Hematopoietic multipotent progenitor cell (in vitro differentiated cells): ENCODE measurements around the gene MYO5B. TPM values are rescaled to one million over a fixed set of nuclear protein-coding genes. Genes with fewer than 3 reads are reported as not detected.
A peak's percentile ranks its signal among the peaks of the same experiment; 100 is the strongest.
"Not testable (repeated sequence)": the region's sequence is repeated elsewhere in the genome, so short reads cannot be mapped to it uniquely, and the experiment has no call there.

Source experiments
- DNase-seq, 3 donors: peaks; one replicate each; pipeline ENCODE4 v3.0.0-alpha.2; 2011 to 2015; ENCODE audit warnings: low read depth in 2 of 3, low spot score in 2 of 3
- total RNA-seq: library from RNA; depleted of rRNA; stranded (reverse); fragments of >200 nt; gene quantifications from one replicate; pipeline ENCODE4 v1.2.3, GENCODE V29; 2012

Gene MYO5B
- total RNA-seq, 1 donor, result under 0.01 TPM

- DNase-seq, result no peak
Observed at GRCh38 chr18:49845629-49846360, 349.2 kb downstream of the MYO5B start.

- no peak for DNase-seq
Observed at GRCh38 chr18:49844903-49845302, 350.0 kb downstream of the MYO5B start.

GRCh38 chr18:49843778-49844625 is 350.9 kb downstream of the MYO5B start:
- no peak for DNase-seq

GRCh38 chr18:49843131-49843530 is 351.8 kb downstream of the MYO5B start:
- no peak for DNase-seq

GRCh38 chr18:49842656-49843055 is 352.3 kb downstream of the MYO5B start:
- DNase-seq, result no peak

- no peak for DNase-seq
Observed at GRCh38 chr18:49841236-49842217, 353.4 kb downstream of the MYO5B start.

GRCh38 chr18:49839012-49839411 is 355.9 kb downstream of the MYO5B start:
- DNase-seq, result no peak

- no peak for DNase-seq
Observed at GRCh38 chr18:49838381-49838780, 356.6 kb downstream of the MYO5B start.

- DNase-seq, result no peak
Observed at GRCh38 chr18:49837889-49838288, 357.1 kb downstream of the MYO5B start.

GRCh38 chr18:49837316-49837835 is 357.6 kb downstream of the MYO5B start:
- not testable (repeated sequence) for DNase-seq

- no peak for DNase-seq
Observed at GRCh38 chr18:49835405-49835804, 359.5 kb downstream of the MYO5B start.

GRCh38 chr18:49834258-49834657 is 360.7 kb downstream of the MYO5B start:
- DNase-seq, result no peak

- DNase-seq, result no peak
Observed at GRCh38 chr18:49833814-49834213, 361.1 kb downstream of the MYO5B start.

- DNase-seq, result no peak
Observed at GRCh38 chr18:49832221-49832647, 362.7 kb downstream of the MYO5B start.

GRCh38 chr18:49827996-49828395 is 367.0 kb downstream of the MYO5B start:
- DNase-seq, result no peak

- peak in 2 of 3 donors; percentile 33 to 56 for DNase-seq
Observed at GRCh38 chr18:49819823-49820671, 374.9 kb downstream of the MYO5B start.

GRCh38 chr18:49819071-49819662 is 375.8 kb downstream of the MYO5B start:
- no peak for DNase-seq

GRCh38 chr18:49817947-49818346 is 377.0 kb downstream of the MYO5B start:
- no peak for DNase-seq

- no peak for DNase-seq
Observed at GRCh38 chr18:49815927-49816326, 379.0 kb downstream of the MYO5B start.
